SJCRH30 (cell line): ENCODE measurements around the gene RAB36. TPM values are rescaled to one million over a fixed set of nuclear protein-coding genes. Genes with fewer than 3 reads are reported as not detected.

ENCODE experiments used
- DNase-seq, 2 experiments: peaks; one replicate each; pipeline ENCODE4 v3.0.0-alpha.2; 2015 to 2020
- H3K27ac ChIP-seq: fragments of 250-450 bp; sonication (Bioruptor Pico); 2 replicates; pipeline ENCODE4 v1.5.1; 2020; ENCODE audit warnings: mild to moderate bottlenecking, moderate library complexity
- H3K27me3 ChIP-seq: fragments of 250-450 bp; sonication (Bioruptor Pico); 2 replicates; pipeline ENCODE4 v1.5.1; 2020; ENCODE audit warnings: mild to moderate bottlenecking, moderate library complexity
- H3K36me3 ChIP-seq: fragments of 250-450 bp; sonication (Bioruptor Pico); 2 replicates; pipeline ENCODE4 v1.5.1; 2020; ENCODE audit warnings: mild to moderate bottlenecking, moderate library complexity
- H3K4me1 ChIP-seq: fragments of 250-450 bp; sonication (Bioruptor Pico); 2 replicates; pipeline ENCODE4 v1.5.1; 2020; ENCODE audit warnings: mild to moderate bottlenecking, moderate library complexity
- H3K4me3 ChIP-seq: fragments of 250-450 bp; sonication (Bioruptor Pico); 2 replicates; pipeline ENCODE4 v1.5.1; 2020; ENCODE audit warnings: mild to moderate bottlenecking, moderate library complexity
- H3K9me3 ChIP-seq: fragments of 250-450 bp; sonication (Bioruptor Pico); replicated peaks from 2 replicates; pipeline ENCODE4 v1.5.1; 2020; ENCODE audit warnings: mild to moderate bottlenecking, moderate library complexity
- total RNA-seq: library from RNA; depleted of rRNA; stranded (reverse); fragments of >200 nt; shearing (Covaris generic); gene quantifications from 2 replicates; pipeline ENCODE4 v1.2.3, GENCODE V29; 2014

RAB36 gene
- total RNA-seq, 1 experiment from 2014 or later, result not detected

GRCh38 chr22:23166042-23166831 lies 21.0 kb downstream of the RAB36 start:
- Histone ChIP-seq H3K4me3 (no peak overlapping the region), H3K27me3 (no peaks in the 10 kb centered on the region), H3K4me1 (no peaks in the 10 kb centered on the region), H3K27ac (no peak overlapping the region), H3K36me3 (no peaks in the 10 kb centered on the region), H3K9me3 (no peaks in the 10 kb centered on the region)
- DNase-seq, result no peak

- no peak for DNase-seq
Measured at GRCh38 chr22:23166841-23167616, 21.8 kb downstream of the RAB36 start.

GRCh38 chr22:23168391-23169042 lies 23.2 kb downstream of the RAB36 start:
- H3K4me1 ChIP-seq, result no peaks in the 10 kb centered on the region
- H3K27me3 ChIP-seq, result no peaks in the 10 kb centered on the region
- no peaks in the 10 kb centered on the region for H3K9me3 ChIP-seq
- no peak overlapping the region for H3K4me3 ChIP-seq
- no peak overlapping the region for H3K27ac ChIP-seq
- H3K36me3 ChIP-seq, result no peaks in the 10 kb centered on the region
- no peak for DNase-seq

More at GRCh38 chr22:23166841-23167616, 21.8 kb downstream of the RAB36 start:
- Histone ChIP-seq H3K4me1 (no peaks in the 10 kb centered on the region), H3K27me3 (no peaks in the 10 kb centered on the region), H3K36me3 (no peaks in the 10 kb centered on the region), H3K27ac (no peak overlapping the region), H3K9me3 (no peaks in the 10 kb centered on the region), H3K4me3 (no peak overlapping the region)

GRCh38 chr22:23169043-23169406 lies 23.7 kb downstream of the RAB36 start:
- Histone ChIP-seq H3K4me3 (no peak overlapping the region), H3K27ac (no peak overlapping the region), H3K4me1 (no peaks in the 10 kb centered on the region), H3K27me3 (no peaks in the 10 kb centered on the region), H3K9me3 (no peaks in the 10 kb centered on the region), H3K36me3 (no peaks in the 10 kb centered on the region)
- no peak for DNase-seq

GRCh38 chr22:23175817-23176644 lies 30.8 kb downstream of the RAB36 start:
- H3K4me3 ChIP-seq, result no peak overlapping the region
- no peaks in the 10 kb centered on the region for H3K36me3 ChIP-seq
- DNase-seq, result no peak
- H3K9me3 ChIP-seq, result peaks cover 10% of the 10 kb centered on the region; the same call in 1 of the 2 replicates
- H3K27ac ChIP-seq, result no peak overlapping the region
- peaks cover 14% of the 10 kb centered on the region for H3K4me1 ChIP-seq
- H3K27me3 ChIP-seq, result no peaks in the 10 kb centered on the region

GRCh38 chr22:23176645-23177027 lies 31.4 kb downstream of the RAB36 start:
- Histone ChIP-seq H3K4me3 (no peak overlapping the region), H3K9me3 (peaks cover 10% of the 10 kb centered on the region; the same call in 1 of the 2 replicates), H3K27ac (no peak overlapping the region), H3K36me3 (0 out of 2 replicates have a peak, but pooled peaks cover 2% of the 10 kb centered on the region), H3K27me3 (no peaks in the 10 kb centered on the region), H3K4me1 (peaks cover 17% of the 10 kb centered on the region)
- DNase-seq, result no peak

GRCh38 chr22:23177197-23177596 lies 31.9 kb downstream of the RAB36 start:
- H3K27ac ChIP-seq, result no peak overlapping the region
- H3K4me1 ChIP-seq, result peaks cover 22% of the 10 kb centered on the region
- H3K4me3 ChIP-seq, result no peak overlapping the region
- H3K27me3 ChIP-seq, result no peaks in the 10 kb centered on the region
- no peak for DNase-seq
- H3K36me3 ChIP-seq, result 0 out of 2 replicates have a peak, but pooled peaks cover 6% of the 10 kb centered on the region
- peaks cover 10% of the 10 kb centered on the region; the same call in 1 of the 2 replicates for H3K9me3 ChIP-seq

GRCh38 chr22:23178512-23179254 lies 33.4 kb downstream of the RAB36 start:
- Histone ChIP-seq H3K4me3 (peak overlapping the region; percentile 61; the same call in 1 of the 2 replicates), H3K4me1 (peaks cover 31% of the 10 kb centered on the region), H3K27ac (no peak overlapping the region), H3K9me3 (peaks cover 10% of the 10 kb centered on the region; the same call in 1 of the 2 replicates), H3K36me3 (0 out of 2 replicates have a peak, but pooled peaks cover 7% of the 10 kb centered on the region), H3K27me3 (no peaks in the 10 kb centered on the region)
- DNase-seq, result peak; percentile 66 to 87

GRCh38 chr22:23179381-23180299 lies 34.4 kb downstream of the RAB36 start:
- Histone ChIP-seq H3K9me3 (peaks cover 10% of the 10 kb centered on the region; the same call in 1 of the 2 replicates), H3K4me1 (peaks cover 40% of the 10 kb centered on the region), H3K27ac (peak overlapping the region; percentile 15), H3K27me3 (no peaks in the 10 kb centered on the region), H3K36me3 (peaks cover 7% of the 10 kb centered on the region; the same call in 1 of the 2 replicates), H3K4me3 (peak overlapping the region; percentile 61)
- DNase-seq, result peak; percentile 29 to 47

GRCh38 chr22:23180301-23180892 lies 35.1 kb downstream of the RAB36 start, which contains the start of gene BCR:
Gene BCR, plus strand, starts transcription at chr22:23180509. Its CDS starts 452 bp downstream, at chr22:23180961.
- Histone ChIP-seq H3K36me3 (peaks cover 7% of the 10 kb centered on the region; the same call in 1 of the 2 replicates), H3K4me1 (peaks cover 46% of the 10 kb centered on the region), H3K4me3 (peak within 1 kb of the TSS; percentile 61), H3K27me3 (no peaks in the 10 kb centered on the region), H3K27ac (peak within 1 kb of the TSS; percentile 15), H3K9me3 (peaks cover 10% of the 10 kb centered on the region; the same call in 1 of the 2 replicates)
- peak; percentile 65 to 75 for DNase-seq

GRCh38 chr22:23180893-23181720 lies 35.8 kb downstream of the RAB36 start:
- Histone ChIP-seq H3K27me3 (no peaks in the 10 kb centered on the region), H3K9me3 (peaks cover 7% of the 10 kb centered on the region; the same call in 1 of the 2 replicates), H3K4me3 (peak overlapping the region; percentile 61), H3K36me3 (peaks cover 7% of the 10 kb centered on the region; the same call in 1 of the 2 replicates), H3K4me1 (peaks cover 46% of the 10 kb centered on the region), H3K27ac (no peak overlapping the region)
- DNase-seq, result no peak
